Peyer's patch (tissue), 4 donors: ENCODE results near the gene SH3BGRL2. TPM values are rescaled to one million over a fixed set of nuclear protein-coding genes. Genes with fewer than 3 reads are reported as not detected.
A peak's percentile ranks its signal among the peaks of the same experiment; 100 is the strongest.

Experiments used
- DNase-seq, 3 donors: peaks; one replicate each; pipeline ENCODE4 v3.0.0-alpha.2; 2017 to 2019
- H3K27ac ChIP-seq, 4 donors: fragments of 200-600 bp; sonication (generic); one replicate each; pipeline ENCODE4 v1.5.1; 2016 to 2019
- H3K27me3 ChIP-seq, 2 donors: fragments of 200-600 bp; sonication (generic); one replicate each; pipeline ENCODE4 v1.5.1; 2019
- H3K36me3 ChIP-seq, 3 donors: fragments of 200-600 bp; sonication (generic); one replicate each; pipeline ENCODE4 v1.5.1; 2016 to 2019
- H3K4me1 ChIP-seq, 4 donors: fragments of 200-600 bp; sonication (generic); one replicate each; pipeline ENCODE4 v1.5.1; 2016 to 2019
- H3K4me3 ChIP-seq, 4 donors: fragments of 200-600 bp; sonication (generic); 1 replicate in 3 of 4; 2 replicates in 1 of 4; pipeline ENCODE4 v1.5.1; 2016 to 2019; ENCODE audit warnings: mild to moderate bottlenecking in 1 of 4
- H3K9me3 ChIP-seq, 4 donors: fragments of 200-600 bp; sonication (generic); one replicate each; pipeline ENCODE4 v1.5.1; 2016 to 2019; ENCODE audit warnings: mild to moderate bottlenecking in 1 of 4
- CTCF ChIP-seq, 6 experiments: fragments of 450-650 bp in 4 of 6; fragments of 200-600 bp in 2 of 6; sonication (generic) in 1 of 6; IDR thresholded peaks; one replicate each; pipeline ENCODE4 v1.5.1; 2017 to 2019; ENCODE audit warnings: antibody characterized with exemption in 6 of 6, mild to moderate bottlenecking in 3 of 6, moderate library complexity in 1 of 6
- POLR2A ChIP-seq, 2 donors: fragments of 450-650 bp; IDR thresholded peaks; one replicate each; pipeline ENCODE4 v1.5.1; 2017; ENCODE audit warnings: antibody characterized with exemption in 2 of 2, mild to moderate bottlenecking in 2 of 2, moderate library complexity in 2 of 2
- total RNA-seq, 4 donors: library from RNA; depleted of rRNA; stranded (reverse); fragments of >200 nt; gene quantifications; one replicate each; pipeline ENCODE4 v1.1.0, GENCODE V29; 2016

SH3BGRL2 gene
- total RNA-seq, 4 donors from 2014 or later, result 54.5 to 114 (median 84.8) TPM

- TF ChIP-seq POLR2A (IDR thresholded peaks at IDR 0.05), result no peak
- no peak for TF ChIP-seq CTCF (IDR thresholded peaks at IDR 0.05)
- Histone ChIP-seq H3K4me1 (no peaks in the 10 kb centered on the region), H3K36me3 (no peaks in the 10 kb centered on the region), H3K27me3 (no peaks in the 10 kb centered on the region), H3K27ac (no peak overlapping the region), H3K9me3 (no peaks in the 10 kb centered on the region), H3K4me3 (no peak overlapping the region)
- DNase-seq, result no peak
Observed at GRCh38 chr6:79712616-79713135, 81.5 kb downstream of the SH3BGRL2 start.

- peak in 1 of 3 donors; percentile 71 for DNase-seq
- Histone ChIP-seq H3K36me3 (no peaks in the 10 kb centered on the region), H3K4me3 (no peak overlapping the region), H3K9me3 (no peaks in the 10 kb centered on the region), H3K27me3 (no peaks in the 10 kb centered on the region), H3K4me1 (no peaks in the 10 kb centered on the region), H3K27ac (no peak overlapping the region)
- peak in 4 of 6 experiments; percentile 54 to 68 (median 59) for TF ChIP-seq CTCF (IDR thresholded peaks at IDR 0.05)
- no peak for TF ChIP-seq POLR2A (IDR thresholded peaks at IDR 0.05)
Observed at GRCh38 chr6:79713701-79714322, 82.7 kb downstream of the SH3BGRL2 start.

GRCh38 chr6:79717989-79718388 is 86.9 kb downstream of the SH3BGRL2 start:
- H3K27ac ChIP-seq, result no peak overlapping the region
- no peaks in the 10 kb centered on the region for H3K27me3 ChIP-seq
- no peak overlapping the region for H3K4me3 ChIP-seq
- H3K4me1 ChIP-seq, result no peaks in the 10 kb centered on the region
- no peaks in the 10 kb centered on the region for H3K36me3 ChIP-seq
- DNase-seq, result no peak
- no peak for TF ChIP-seq CTCF (IDR thresholded peaks at IDR 0.05)
- no peak for TF ChIP-seq POLR2A (IDR thresholded peaks at IDR 0.05)
- no peaks in the 10 kb centered on the region for H3K9me3 ChIP-seq

GRCh38 chr6:79718509-79719247 is 87.5 kb downstream of the SH3BGRL2 start:
- no peaks in the 10 kb centered on the region for H3K9me3 ChIP-seq
- H3K27me3 ChIP-seq, result no peaks in the 10 kb centered on the region
- TF ChIP-seq POLR2A (IDR thresholded peaks at IDR 0.05) (no peak), CTCF (IDR thresholded peaks at IDR 0.05) (no peak)
- no peak overlapping the region for H3K4me3 ChIP-seq
- no peak overlapping the region for H3K27ac ChIP-seq
- H3K36me3 ChIP-seq, result no peaks in the 10 kb centered on the region
- DNase-seq, result no peak
- no peaks in the 10 kb centered on the region for H3K4me1 ChIP-seq

- H3K4me3 ChIP-seq, result no peak overlapping the region
- no peak overlapping the region for H3K27ac ChIP-seq
- H3K9me3 ChIP-seq, result no peaks in the 10 kb centered on the region
- no peak for TF ChIP-seq CTCF (IDR thresholded peaks at IDR 0.05)
- TF ChIP-seq POLR2A (IDR thresholded peaks at IDR 0.05), result no peak
- no peaks in the 10 kb centered on the region for H3K27me3 ChIP-seq
- H3K36me3 ChIP-seq, result no peaks in the 10 kb centered on the region
- H3K4me1 ChIP-seq, result no peaks in the 10 kb centered on the region
- no peak for DNase-seq
Observed at GRCh38 chr6:79719248-79719960, 88.3 kb downstream of the SH3BGRL2 start.
